ENCODE data around the gene TMEM245.

TMEM245 gene

DNA sequence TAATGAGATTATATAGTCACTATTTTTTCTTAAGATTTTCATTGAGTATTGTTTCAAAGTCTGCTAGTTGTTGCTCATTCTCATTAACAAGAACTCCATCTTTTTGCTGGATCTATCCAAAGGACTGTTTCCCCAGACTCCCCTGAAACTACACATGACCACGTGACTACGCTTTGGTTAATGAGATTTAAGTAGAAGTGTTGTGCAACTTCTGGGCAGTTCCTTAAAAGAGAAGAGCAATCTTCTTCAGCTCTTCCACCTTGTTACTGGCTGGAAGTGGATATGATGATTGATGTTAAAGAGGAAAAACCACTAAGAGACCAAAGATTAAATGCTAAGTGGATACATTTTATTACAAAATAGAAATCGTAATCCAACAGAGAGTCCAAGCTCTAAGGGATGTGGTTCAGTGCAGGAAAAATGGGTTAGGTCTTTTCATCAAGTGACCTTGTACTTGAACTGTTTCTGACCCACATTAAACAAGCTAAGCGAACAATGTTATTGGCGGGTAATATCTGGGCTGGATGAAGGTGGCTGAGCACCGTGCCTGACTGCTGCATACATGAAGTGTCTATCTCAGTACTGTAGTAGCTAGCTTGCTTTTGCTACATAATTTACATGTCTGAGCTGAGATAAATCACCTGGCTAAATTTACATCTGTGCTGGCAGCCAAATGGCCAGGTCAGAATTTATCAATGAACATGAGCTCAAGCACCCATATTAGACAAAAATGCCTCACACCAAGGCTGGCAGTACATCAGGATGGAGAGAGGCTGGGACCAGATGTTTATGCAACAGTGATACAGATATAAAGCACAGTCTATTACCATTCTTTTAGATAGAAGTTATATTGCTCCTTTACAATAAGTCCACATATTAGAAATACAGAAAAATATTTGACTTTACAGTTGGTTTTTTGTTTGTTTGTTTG, 98.9 kb downstream of the TMEM245 start:
- no peak for DNase-seq

DNA sequence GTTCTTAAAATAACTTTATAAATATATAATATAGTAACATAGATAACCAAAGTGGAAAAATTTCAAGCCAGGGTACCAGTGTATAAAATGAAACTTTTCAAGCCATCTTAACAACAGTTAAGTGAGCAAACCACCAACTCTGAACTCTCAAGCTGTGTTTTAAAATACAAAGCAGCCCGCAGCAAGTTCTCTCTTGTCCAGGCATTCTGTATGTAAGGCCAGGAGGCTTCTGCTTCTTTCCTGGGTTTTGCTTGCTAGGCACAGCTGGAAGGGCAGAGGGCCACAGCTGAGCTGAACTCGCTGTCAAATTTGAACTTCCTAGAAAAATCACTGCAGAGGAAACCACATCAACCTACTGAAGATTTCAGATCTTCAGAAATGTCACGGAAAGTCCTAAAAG, 99.6 kb downstream of the TMEM245 start:
- DNase-seq: no peak

GRCh38 chr9:109019420-109019819, 100.3 kb downstream of the TMEM245 start:
- DNase-seq: no peak

- no peak for DNase-seq
These were observed 102.3 kb downstream of the TMEM245 start for GRCh38 chr9:109017493-109017892.

GRCh38 chr9:109017061-109017460, 102.7 kb downstream of the TMEM245 start:
- peak in 1 of 3 experiments; percentile 11 for DNase-seq

DNA sequence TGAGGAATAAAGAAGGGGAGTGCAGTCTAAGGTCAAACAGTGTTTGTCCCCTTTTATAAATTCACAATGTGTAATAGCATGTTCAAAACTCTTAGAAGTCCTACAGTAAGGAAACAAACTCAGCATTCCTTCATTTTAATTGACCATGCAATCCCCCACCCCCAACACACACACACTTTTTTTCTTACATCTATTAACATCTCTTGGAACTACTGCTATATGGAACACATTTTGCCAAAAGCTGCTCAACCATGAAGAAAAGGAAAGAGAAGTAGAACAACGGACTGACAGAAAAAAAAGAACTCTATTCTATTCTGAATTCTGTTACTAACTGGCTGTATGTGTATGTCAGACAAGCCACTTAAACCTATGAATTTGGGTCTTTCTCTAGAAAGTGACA, 103.6 kb downstream of the TMEM245 start:
- DNase-seq: no peak

DNA sequence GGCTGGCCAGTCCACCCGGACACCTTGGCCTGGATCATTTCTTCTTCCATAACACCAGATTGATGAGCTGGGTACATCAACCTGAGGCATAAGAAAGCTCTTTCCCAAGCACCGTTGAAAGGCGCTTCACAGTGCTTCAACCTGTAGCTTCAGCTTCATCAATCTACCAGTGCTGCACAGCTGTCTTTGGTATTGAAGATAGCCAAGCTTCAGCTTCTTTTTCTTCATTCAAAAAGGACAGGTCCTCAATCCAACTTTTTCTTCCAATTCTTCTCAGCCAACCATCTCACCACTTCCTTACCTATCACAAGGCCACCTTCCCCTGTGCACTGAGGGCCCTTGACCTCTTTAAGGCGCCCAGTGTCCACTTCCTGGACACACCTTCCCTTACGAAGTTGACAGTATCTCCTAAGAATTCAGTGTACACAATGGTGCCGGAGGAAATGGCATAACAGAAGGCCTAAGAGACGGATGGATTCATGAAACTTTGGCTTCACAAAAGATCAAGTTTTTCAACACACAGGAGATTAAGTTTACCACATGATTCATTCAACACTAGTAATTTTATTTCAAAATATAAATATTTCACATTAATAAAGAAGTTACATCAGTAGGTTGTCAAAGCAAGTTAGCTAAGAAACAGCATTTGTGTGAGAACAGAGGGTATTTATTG, 105.0 kb downstream of the TMEM245 start:
- DNase-seq: no peak

GRCh38 chr9:109013679-109014607, 105.8 kb downstream of the TMEM245 start:
- DNase-seq: no peak

- DNase-seq: peak; percentile 83 to 93 (median 92)
These were observed 106.7 kb downstream of the TMEM245 start, which contains the start of gene CTNNAL1 for GRCh38 chr9:109012876-109013678. TSS of gene CTNNAL1 (minus strand) at chr9:109013499. CDS start at chr9:109013442, 57 bp downstream.

DNA sequence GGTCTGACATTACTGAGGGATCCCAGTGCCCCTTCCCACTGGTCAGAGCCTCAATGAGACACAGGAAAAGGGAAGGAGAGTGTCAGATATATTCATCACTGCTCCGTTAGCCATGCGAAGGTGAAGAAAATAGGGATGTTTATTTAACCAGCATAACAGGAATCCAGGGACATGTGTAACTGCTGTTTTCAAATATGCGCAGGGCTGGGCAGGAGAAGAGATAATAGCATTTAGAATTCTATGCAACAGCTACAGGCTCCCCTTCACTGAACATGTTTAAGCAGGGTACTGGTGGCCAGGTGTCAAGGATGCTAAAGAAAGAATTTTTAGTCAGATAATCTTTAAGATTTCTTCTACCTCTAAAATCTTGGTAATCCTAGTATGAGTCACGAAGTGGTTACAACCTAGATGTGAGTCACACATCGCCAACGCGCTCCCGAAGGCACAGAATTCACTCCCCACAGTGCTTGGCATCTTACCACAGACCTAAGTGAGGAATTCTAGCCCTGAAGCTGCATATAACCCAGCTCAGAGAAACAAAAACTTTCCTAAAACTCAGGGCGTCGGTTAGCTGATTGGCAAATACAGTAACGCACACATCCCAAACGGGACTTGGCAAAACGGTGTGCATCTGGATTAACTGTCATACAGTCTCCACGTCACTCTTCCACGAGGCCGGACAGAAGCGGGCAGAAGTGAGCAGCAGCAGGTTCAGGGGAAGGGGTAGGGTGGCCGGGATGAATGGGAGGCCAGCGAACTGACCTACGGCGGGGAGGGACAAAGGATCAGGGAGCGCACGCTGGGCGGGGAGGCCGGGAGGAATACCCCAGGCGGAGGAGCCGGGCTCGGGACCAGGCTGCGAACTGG, 107.5 kb downstream of the TMEM245 start:
- peak; percentile 1 to 77 (median 75) for DNase-seq

DNA sequence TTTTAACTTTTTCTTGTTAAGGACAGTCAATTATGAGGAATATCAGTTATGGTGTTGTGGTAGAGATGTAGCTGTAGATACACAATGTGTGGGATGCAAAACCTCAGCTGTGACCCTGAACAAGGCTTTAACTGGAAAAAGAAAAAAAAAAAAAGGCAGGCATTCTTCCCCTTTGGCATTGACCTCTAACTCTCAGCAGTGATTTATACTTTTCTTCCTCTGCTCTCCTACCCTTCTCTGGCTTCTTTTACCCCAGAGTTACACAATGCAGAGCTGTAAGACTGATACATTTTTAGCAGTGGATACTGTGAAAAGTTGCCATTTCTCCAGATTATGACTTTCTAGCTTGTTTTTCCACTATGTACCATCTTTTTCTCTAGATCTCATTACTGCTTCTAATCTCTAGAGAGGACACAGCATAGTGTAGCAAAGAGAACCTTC, 108.5 kb downstream of the TMEM245 start:
- no peak for DNase-seq

DNA sequence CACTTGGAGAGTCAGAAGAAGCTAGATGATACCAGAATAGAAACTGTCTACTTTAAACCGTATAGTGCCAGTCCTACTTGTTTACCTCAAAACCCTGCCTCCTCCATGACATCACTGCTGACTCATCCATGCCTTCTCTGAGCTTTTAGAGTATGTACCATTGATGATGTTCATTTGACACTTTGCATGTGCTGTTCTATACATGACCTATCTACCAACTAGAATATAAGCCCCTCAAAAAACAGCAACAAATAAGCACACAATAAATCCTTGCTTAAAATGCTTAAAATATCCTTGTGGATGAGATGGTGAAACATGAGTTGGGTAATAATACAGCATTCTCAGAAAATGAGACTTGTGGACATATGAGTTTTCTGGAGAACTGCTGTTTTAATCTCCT, 109.0 kb downstream of the TMEM245 start:
- DNase-seq: peak in 1 of 3 experiments; percentile 21

GRCh38 chr9:109005678-109006077, 114.1 kb downstream of the TMEM245 start:
- DNase-seq: no peak

DNA sequence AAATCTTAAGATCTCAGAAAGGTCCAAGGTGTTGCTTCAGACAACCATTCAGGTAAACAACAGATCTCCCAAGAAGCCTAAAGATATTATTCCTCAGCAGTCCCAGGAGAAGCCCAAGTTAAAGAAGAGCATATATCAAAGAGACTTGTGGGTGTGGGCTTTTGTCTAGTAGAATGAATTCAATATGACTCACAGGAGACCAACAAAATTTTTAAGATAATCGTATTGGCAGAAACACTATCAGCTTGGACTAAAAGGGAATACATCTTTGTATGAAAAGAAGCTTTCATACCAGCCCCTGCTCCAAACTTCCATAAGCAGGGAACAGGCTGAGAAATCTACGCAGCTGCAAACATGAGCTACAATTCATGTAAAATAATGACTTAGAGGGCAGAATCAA, 116.6 kb downstream of the TMEM245 start:
- DNase-seq: no peak

DNA sequence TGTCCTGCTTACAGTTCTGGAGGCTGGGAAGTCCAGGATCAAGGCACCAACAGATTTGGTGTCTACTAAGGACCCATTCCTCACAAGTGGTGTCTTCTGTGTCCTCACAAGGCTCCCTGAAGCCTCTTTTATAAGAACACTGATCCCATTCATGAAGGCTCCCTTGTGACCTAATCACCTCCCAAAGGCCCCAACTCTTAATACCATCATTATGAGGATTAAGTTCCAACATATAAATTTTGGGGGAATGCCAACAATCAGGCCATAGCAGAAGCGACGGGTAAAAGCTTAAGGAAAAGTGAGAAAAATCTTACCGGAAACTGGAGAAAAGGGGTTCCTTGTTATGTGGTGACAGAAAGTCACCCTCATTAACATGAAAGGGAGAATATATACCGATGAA, 117.6 kb downstream of the TMEM245 start:
- no peak for DNase-seq

GRCh38 chr9:109001275-109001676, 118.5 kb downstream of the TMEM245 start:
- DNase-seq: no peak

- DNase-seq: peak in 1 of 3 experiments; percentile 54
These were observed 122.6 kb downstream of the TMEM245 start for GRCh38 chr9:108997112-108997511.

GRCh38 chr9:108996643-108997042, 123.1 kb downstream of the TMEM245 start:
- peak in 1 of 3 experiments; percentile 57 for DNase-seq

GRCh38 chr9:108994695-108995094, 125.1 kb downstream of the TMEM245 start:
- no peak for DNase-seq

DNA sequence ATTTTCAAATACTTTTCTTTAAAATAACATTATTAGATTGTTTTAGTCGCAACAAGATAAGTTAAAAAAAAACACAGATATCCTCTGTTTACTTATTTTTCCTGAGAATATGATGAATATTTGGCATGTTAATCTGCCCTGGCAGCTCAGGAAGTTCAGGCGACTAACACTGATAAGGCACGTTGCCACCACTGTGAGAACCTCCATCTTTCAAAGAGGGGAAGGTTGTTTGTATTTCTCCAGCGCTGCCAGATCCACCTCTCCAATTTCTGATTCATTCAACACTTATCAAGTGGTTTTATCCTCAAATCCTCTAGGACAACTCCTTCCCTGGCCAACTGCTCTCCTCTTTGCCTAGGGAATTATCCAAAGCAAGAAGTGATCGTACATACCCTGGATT, 128.3 kb downstream of the TMEM245 start:
- no peak for DNase-seq

DNA sequence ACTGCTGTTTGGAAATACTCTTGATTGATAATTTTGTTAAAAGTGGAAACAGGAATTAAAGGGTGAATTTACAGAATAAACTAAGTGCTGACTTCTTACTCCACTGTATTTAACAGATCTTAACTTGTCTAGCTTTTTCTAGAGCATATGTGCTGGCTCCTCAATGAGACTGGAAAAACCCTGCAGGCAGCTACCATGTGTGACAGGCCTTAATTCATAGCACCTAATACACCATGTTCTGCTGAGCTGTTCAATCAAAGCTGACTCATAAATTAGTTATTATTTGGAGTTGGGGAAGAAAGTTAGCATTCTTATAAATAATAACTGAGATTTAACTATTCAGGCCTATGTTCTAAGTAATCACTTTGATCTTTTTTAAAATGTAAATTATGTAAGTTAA, 135.9 kb downstream of the TMEM245 start:
- DNase-seq: no peak
